DMS114 treated with DMSO at 0.1 percent for 48 hours (cell line): ENCODE measurements around the gene PLCG1.

ENCODE experiments used
- DNase-seq: peaks from one replicate; lab custom pipeline; 2025; ENCODE audit not compliant: unreplicated experiment; lab: John Stamatoyannopoulos, UW

Gene PLCG1

DNA sequence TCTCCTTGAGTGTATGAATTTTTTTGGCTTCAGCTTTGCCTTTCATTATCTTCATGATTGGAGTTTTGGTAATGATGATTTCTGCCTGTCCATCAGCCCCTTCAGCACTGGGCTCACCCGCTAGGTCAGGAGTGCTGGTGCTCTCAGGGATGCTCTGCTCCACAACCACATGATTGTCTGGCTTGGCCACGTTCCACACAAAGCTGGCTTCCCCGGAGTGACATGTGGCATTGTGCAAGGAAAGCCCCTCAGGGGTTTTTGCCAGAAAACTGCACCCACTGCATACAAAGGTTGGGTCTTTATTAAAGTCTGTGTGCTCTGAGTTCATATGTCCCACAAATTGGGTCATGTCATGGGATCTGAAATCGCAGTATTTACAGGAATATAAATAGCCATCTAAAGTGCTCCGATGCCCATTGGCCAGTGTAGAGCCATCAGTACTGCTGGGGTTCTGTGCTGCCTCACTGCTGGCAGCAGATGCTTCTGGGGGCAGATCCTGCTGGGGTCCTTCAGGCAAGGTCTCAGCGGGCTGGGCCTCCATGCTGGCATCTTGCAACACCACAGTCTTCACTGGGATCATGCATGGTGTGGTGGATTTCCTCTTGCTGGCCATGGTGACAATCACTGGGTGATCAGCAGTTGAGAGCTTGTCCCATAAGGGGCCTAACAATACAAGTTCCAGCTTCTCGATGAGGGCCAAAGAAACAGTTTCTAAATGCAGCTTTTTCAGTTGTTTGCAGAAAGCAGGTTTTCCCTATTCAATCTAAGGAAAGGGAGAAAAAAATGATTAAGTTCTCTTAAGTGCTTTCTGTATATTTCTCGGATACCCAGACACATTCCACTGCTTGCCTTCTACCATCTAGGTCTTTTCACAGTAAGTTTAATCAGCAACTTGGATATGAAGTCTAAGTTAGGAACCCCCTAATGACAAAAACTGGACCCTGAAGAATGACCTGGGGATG, 67.2 kb downstream of the PLCG1 start:
- DNase-seq, result no peak

DNA sequence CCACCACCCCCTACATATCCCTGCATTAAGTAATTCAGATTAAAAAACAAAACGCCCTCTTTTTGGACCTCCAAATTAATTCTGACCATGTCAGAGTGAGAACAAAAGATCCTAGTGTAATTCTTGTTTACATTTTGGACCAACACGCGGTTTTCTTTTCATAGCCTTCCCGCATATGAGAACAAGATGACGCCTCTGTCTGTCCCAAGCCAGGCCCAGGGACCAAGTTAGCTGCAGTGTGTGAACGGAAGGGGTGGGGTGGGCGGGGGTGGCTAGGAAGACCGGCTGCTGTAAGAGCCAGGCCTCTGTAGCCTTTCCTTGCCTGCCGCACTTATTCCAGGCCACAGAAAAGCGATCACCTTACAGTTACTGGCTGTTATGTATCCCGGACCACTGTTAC, 68.0 kb downstream of the PLCG1 start:
- no peak for DNase-seq

DNA sequence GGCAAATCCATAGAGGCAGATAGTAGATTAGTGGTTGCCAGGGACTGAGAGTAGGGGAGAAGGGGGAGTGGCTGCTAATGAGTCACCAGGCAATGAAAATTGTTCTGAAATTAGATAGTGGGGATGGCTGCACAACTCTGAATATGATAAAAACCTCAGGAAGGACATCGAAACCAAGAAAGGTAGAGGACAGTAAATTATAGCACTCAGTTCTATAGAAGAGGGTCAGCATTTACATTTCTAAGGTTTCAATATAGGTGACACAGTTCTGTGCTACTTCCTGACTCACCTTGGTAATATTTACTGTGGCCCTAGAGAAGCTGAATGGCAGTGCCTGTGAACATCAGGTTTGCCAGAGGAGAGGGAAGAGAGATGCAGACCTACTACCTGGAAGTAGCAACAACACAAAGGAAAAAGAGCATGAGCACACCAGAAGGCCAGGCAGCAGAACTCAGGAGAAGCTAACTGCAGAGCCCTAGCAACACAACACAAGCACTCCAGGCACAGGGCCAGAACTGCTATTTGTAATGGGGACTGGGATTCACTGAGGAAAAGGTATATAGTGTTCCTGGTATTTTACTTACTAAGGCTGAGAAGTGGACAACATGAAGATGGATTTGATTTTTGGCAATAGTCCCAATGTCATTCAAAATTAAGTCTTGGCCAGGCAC, 75.9 kb downstream of the PLCG1 start:
- DNase-seq, result no peak

DNA sequence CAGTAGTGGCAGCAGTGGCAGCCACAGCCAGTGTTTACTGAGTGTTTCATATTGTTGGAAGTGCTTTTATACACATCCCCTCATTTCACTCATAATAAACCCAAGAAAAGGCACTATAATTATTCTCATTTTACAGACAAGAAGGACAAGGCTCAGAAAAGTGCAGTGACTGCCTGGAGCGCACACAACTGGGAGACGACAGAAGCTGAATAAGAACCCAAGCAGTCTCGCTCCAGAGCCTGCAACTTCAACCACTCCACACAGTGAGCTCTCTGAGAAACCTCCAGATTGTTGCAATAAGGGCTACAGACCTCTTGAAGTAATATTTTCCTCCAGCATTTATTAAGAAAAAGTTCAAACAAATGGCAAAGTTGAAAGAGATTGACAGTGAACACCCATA, 76.9 kb downstream of the PLCG1 start:
- DNase-seq, result no peak

DNA sequence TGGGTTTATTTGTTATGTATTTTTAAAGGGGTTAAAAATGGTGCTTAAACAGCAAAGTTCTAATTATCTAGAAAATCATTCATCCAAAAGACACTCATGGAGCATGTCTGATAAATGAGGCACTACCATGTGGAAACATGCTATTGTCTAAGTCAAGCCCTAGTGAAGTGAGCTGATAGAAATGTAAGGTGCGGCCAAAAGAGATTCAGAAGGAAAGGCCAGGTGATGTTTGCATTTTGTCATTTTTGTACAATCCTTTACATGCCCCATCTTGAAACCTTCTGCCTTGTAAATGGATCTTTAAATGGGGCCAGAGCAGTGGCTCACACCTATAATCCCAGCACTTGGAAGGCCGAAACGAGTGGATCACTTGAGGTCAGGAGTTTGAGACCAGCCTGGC, 77.3 kb downstream of the PLCG1 start:
- no peak for DNase-seq

DNA sequence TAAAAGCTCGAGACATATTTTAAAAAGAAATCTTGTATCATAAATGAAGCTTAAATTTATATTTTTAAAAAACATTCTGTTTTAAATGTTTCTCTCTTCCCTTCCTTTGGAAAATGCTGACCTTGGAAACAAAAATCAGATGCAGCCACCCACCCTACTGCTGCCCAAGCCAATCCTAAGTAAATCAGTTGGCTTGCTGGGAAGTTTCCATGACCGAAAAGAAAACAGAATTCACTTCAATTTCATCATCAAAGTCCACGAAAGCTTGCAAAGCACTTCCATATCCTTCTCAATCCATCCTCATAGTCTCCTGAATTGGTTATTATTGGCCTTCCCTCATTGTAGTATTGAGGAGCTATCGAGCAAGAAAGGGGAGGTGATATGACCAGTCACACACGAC, 80.1 kb downstream of the PLCG1 start:
- DNase-seq, result no peak

DNA sequence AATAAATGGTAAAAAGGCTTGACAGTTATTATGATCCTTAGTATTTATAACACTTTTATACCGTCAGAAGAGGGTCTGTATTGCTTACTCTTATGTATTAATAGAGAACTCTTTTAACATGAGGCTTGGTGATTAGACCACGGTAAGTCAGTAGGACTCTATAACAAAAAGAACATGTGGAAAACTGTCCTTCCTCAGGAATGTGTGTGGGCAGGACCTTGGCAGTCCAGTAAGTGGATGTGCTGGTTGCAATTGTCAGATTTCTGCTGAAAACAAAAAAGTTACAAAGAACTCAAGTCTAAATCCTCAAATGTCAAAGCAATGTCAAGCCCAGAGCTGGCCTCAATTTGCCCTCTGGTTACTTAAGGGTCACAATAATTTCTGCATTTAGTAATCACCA, 81.1 kb downstream of the PLCG1 start:
- no peak for DNase-seq

DNA sequence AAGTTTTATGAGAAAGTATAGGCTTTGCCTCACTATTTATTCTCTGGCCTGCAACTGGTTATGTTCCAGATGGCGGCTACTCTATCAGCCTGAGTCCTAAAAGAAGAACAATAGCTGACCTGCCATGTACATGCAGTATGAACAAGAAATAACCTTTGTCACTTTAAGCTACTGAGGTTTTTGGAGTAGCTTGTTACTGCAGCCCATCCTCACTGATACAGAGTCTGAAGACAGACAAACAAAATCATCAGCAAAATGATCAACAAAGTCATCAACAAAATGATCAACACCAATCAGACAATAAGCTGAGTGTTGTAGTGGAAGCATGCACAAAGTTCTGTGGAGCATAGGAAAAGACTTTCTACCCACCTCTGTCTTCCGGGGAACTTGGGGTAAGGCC, 82.5 kb downstream of the PLCG1 start:
- no peak for DNase-seq

DNA sequence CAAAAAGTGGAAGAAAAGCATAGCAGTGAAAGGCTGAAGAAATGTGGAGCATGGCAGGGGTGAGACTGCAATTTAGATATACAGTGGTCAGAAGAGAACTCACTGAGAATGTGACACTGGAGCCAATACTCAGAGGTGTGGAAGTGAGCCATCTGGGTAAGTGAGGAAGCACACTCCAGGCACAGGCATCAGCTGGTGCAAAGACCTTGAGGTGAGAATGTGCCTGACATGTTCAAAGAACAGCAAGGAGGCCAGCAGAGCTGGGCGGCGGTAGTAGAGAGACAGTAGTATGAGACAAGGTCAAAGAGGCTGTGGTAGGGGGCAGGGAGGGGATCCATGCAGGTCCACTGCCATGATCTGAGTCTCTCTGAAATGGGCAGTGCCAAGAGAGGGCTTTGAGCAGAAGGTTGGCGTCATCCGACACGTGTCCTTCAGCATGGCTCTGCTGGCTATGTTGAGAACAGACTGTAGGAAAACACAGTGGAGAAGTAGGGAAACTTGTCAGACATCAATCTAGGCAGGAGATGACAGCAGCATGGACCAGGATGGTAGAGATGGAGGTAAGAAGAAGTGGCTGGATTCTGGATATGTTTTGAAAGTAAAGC, 84.4 kb downstream of the PLCG1 start:
- no peak for DNase-seq

DNA sequence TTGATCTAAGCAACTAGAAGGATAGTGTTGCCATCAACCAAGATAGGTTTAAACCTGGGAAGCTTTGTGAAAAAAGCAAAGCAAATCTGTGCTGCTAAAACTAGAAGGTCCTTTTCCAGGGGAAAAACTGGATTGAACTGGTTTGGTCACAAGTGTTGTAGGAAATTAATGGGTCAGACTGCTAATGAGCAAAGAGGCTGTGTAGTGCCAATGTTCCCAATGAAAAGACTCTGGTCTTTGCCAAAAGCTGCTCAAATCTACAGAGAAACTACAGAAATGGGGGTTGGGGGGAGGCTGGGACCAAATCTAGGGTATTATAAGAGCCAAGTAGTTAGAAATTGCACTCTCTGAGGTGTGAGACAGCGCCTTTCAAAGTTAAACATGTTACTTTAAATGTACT, 85.0 kb downstream of the PLCG1 start:
- no peak for DNase-seq

DNA sequence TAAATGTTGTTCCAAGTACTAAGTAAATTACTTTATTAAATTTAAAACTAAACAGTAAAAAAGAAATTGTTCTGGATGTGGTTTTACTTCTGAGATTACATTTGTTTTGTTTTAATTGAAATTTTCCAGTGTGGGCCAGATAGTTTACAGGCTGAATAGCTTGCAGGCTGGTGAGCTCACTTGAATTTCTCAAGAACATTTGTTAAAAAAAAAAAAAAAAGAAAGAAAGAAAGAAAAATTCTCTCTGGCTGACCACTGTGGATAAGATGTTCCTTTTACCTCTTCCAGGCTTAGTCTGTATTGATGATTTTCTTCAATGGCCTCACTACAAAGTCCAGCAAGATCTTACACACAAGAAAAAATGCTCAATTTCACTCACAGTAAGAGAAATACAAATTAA, 85.4 kb downstream of the PLCG1 start:
- DNase-seq, result no peak

DNA sequence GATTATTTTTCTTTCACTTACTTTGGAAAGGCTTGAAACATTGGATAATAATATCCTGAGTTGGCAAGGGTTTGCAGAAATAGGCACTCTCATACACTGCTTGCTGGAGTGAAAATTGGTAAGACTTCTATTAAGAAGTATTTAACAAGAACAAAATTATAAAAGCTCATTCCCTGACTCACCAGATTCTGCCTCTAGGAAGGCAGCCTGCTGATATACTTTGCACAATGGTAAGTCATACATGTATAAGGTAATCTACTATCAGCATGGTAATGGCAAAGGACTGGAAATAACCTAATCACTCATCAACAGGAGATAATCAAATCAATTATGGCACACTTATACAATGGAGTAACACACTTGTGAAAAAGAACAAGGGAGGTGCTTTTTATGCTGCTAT, 85.8 kb downstream of the PLCG1 start:
- no peak for DNase-seq

DNA sequence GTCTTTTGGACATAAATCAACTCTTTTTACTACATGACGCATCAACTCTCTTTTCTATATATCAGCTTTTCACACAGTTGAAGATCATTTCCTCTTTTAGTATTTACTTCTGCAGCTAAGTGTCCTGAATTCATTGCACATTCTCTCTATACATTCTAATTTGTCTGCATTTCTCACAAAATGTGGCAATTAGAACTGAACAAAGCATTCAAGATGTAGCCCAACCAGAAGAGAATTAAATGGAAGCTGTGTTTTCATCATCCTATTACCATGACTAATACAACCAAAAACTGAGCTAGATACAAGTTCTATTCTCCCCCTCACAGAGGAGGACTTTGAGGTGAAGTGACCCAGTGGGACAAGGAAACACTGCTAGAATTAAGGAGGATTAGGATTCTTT, 86.9 kb downstream of the PLCG1 start:
- DNase-seq, result no peak

DNA sequence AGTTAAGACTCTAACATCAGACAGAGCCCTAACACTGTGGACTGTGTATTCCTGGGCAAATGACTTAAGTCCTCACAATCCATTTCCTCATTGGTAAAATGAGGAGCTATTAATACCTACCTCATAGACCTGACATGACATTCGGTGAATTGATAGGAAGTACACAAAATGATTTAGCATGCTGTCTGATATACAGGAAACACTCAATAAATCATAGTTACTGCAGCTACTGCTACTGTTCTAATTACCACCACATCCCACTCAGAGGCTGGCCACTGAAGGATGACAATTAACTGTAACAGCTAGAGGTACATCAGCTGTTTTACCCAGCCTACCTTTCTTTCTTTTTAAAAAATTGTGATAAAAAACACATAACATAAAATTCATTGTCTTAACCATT, 87.7 kb downstream of the PLCG1 start:
- no peak for DNase-seq

DNA sequence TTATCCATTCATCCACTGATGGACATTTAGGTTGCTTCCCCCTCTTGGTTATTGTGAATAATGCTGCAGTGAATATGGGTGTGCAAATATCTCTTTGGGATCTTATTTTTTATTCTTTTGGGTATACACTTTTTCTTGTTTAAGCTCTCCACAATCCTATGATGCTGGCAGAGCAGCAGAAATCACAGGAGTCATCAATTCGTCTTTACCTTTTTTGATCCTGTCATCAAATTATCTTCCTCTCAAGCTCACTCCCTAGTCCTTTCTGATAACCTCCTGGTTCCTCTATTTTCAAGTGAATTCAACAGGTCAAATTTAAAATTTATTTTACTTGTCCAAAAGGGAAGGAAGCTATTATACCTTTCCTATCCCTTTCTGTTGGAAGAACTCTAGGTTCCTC, 89.1 kb downstream of the PLCG1 start:
- DNase-seq, result no peak
